ENCODE results near the gene MEIS3.

GRCh38 chr19:47467914-47468313 lies 48.6 kb upstream of the MEIS3 start:
- TF ChIP-seq JUND (IDR thresholded peaks at IDR 0.05; ENCODE audit: low read depth, low read length) (no peak), CTCF (IDR thresholded peaks at IDR 0.05 in 2 of 3, conservative IDR thresholded peaks at IDR 0.05 in 1 of 3; ENCODE audit: control insufficient read depth in 2 of 3, extremely low read depth in 1 of 3, insufficient read depth in 1 of 3, low read depth in 3 of 3, low read length in 3 of 3) (no peak), PBX3 (IDR thresholded peaks at IDR 0.05; ENCODE audit: insufficient replicate concordance, low read depth, low read length) (no peak), BRCA1 (IDR thresholded peaks at IDR 0.05; ENCODE audit: low read depth, low read length) (no peak), MAX (IDR thresholded peaks at IDR 0.05; ENCODE audit: low read depth, low read length) (no peak), POLR2A (IDR thresholded peaks at IDR 0.05; ENCODE audit: low read depth, low read length) (no peak)
